Germinal center (tissue), 1 donor: ENCODE data around the gene COPS3.

Experiments
- DNase-seq: peaks from one replicate; pipeline ENCODE4 v3.0.0; 2012; ENCODE audit warnings: mixed read lengths, low spot score

Gene COPS3

DNA sequence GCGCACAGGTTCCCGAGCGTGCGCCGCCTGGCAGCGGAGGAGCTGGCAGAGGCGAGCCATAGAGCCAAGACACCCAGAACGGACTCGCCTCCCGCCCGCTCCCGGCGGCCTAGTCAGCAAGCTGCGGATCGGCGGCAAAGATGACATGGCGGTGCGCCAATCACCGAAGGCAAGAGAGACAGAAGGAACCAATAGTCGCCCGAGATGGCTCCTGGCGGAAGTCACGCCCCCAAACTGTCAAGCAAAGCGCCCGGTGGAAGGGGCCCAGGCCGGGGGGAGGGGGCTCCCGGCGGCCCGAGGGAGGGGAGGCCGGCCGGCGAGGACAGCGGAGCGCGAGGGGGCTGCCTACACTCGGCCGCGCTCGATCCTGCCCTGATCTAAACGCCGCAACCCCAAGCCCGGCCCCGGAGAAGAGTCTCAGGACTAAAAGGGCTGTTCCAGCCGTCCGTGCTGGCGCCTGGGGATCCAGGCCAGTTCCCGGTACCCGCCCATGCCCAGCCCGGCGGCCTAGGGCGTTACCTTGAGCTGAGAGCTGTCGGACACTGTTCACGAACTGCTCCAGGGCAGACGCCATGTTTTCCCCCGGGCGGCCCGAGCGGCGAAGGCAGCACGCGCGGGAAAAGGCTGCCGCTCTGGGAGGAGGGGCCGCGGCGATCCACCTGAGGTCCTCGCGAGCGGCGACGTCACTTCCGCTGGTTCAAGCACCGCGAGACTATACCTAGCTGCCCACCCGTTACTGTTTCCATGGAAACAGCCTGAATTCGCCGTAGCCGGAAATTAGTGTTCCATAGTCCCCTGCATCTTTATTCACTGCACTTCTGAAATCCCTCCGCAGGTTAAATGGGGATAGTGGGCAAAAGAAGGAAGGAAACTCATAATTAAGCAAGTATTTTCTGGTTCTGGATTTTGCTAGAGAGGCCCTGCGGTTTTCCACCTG lies at the start of gene COPS3:
COPS3 (minus strand) TSS at position 634 of the 937 bp plus-strand sequence; CDS start at position 574, 60 bp downstream.
- DNase-seq, result peak; percentile 97

DNA sequence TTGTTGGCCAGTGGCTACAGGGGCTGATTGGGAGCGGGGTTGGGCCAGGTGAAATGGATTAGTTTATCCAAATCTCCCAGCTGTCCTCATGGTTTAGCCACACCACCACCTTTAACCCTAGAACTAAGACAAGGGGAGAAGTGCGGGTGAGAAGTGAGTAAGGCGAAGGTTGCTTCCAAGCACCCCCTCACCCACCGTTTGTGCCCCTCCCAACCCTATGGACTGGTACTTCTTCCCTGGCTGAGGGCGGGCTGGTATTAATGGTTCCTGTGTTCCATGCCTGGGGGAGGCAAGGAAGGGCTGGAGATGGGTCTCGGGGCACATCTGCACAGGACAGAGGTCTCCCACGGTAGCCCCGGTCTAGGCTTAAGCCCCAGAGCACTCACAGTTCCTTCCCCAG lies 47.2 kb upstream of the COPS3 start:
- peak; percentile 0 for DNase-seq

DNA sequence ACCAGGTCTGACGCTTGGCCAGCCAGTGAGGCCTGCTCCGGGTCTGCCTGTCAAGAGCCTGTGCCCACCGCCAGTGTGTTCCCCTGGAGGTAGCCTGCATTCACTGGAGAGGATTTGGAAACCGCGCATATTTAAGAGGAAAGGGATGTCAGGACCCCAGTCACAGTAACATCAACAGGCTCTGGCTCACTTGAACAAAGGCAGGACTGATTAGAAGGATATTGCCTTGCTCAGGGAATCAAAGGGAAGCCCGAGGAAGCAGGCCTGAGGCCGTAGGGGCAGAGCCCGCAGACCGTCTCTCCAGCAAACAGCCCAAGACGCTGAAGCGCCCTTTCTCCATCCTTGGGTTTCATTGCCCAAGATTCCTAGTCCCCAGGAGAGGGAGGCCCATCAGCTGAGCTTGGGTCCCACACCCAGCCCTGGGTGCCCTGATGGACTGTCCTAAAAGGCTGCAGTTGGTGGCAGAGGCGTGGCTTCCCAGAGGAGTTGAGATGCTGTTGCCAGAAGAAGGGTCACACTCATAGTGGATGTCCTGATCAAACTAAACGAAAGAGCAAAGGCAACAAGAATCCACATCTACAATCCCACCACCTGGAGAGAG lies 45.3 kb upstream of the COPS3 start:
- DNase-seq, result peak; percentile 0

- peak; percentile 0 for DNase-seq
Observed at GRCh38 chr17:17325816-17326215, 44.8 kb upstream of the COPS3 start.

- DNase-seq, result no peak
Observed at GRCh38 chr17:17325228-17325627, 44.2 kb upstream of the COPS3 start.

GRCh38 chr17:17324616-17325015 lies 43.6 kb upstream of the COPS3 start:
- no peak for DNase-seq

DNA sequence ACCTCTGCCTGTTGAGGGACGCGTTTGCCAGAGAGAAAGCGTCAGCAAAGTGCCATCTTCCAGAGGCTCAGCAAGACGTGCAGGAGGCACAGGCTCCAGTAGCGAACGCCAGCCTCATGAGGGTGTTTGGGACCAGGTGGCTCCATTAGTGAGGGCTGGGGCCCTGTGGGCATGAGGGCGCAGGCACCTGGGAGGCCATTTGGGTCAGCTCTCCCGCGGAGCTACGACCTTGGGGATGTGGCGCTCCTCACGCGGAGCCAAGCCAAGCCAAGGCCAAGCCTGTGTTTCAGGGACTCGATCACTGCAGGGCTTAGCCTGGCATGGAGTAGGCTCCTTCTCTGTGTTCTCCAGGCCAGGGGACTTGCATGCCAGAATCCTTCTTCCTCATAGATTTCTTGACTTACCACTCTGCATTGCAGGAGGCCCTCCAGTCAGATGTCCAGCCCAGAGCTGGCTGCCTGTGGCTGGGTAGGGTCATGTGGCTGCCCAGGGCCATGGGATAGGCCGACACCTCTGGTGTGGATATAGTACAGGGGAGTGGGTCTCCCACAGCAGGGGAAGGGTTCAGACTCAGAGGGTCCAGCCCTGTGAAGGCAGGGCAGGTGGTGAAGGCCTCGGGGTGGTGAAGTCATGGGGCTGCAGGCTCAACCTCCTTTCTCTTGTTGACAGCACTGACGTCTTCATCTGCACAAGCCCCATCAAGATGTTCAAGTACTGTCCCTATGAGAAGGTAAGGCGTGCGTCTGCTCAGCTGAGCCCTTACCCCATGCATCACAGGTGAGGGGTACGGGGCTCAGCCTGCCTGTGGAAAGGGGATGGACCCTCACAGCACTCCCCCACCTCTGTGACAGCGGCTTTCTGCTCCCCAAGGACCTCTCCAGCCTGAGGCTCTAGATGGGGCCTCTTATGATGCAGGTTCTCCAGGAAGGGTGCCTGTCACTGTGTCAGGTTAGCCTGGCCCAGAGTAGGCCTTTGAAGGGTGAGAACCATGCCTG lies 41.8 kb upstream of the COPS3 start:
- DNase-seq, result no peak

DNA sequence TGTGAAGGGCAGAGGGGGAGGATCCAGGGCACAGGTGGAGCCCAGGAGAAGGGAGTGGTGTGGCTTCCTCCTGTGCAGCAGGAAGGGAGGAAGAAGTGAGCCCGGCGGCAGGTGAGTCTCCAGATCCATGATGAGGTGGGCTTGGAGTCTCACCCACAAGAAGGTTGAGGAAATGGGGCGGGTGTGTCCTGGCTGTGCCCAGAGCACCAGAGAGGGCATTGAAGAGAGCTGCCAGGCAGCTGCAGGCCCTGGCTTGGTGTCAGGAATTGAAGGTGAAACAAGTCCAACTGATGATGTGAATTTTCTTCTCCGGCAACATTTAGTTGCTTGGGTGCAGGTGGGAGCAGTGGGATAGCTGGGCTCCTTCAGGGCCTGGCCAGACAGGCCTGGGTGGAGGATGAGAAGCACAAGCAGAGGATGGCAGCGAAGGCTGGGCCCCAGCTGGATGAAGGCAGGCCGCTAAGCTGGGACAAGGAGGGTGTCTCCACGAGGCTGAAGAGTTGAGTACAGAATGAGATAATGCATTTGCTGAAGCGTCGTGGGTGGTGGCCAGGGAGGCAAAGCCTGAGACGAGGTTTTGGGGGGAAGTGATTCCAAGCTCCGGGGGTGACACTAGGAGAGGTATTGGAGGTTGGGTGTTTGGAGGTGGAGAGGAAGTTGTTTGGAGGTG lies 40.4 kb upstream of the COPS3 start:
- no peak for DNase-seq

DNA sequence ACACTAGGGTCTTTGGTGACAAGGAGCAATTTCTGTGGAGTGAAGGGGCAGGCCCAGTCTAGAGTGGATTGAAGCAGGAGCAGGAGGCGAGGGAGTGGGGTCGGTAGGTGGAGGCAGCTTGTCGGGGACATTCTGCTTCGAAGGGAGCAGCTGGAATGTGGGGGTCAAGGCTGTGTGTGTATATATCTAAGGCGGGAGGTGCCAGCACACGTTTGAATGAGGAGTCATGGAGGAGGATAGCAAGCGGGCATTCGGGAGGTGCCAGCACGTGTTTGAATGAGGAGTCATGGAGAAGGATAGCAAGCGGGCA lies 39.8 kb upstream of the COPS3 start:
- no peak for DNase-seq

DNA sequence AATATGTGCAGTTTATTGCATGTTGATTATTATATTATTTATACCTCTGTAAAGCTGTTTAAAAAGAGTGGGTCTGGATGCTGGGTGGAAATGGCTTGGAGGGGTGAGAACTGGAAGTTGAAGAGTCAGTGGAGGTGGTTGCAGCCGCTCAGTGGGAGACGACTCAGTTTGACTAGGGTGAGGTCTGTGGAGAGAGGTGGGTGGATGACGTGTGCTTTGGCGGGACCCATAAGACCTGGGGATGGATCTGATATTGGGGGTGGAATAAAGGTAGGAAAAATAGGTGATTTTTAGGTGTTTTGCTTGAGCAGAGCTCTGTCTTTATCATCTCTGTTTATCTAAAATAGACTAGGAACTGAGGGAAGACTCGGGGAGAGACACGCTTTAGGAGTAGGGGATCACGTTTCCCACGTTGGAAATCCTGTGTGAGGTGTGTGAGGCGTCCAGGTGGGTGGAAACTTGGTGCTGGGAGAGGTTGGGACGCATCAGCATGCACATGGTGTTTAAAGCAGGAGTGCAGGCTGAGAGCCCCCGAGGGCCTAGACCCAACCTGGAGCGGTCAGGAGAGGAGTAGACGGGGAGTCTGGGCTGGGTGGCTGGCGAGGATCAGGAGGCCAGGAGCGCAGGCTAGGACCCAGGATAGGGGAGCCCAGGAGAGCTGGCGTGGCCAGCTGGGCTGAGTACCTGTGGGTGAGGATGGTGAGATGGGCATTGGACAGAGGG lies 39.3 kb upstream of the COPS3 start:
- no peak for DNase-seq

GRCh38 chr17:17315142-17315821 lies 34.2 kb upstream of the COPS3 start:
- DNase-seq, result no peak

DNA sequence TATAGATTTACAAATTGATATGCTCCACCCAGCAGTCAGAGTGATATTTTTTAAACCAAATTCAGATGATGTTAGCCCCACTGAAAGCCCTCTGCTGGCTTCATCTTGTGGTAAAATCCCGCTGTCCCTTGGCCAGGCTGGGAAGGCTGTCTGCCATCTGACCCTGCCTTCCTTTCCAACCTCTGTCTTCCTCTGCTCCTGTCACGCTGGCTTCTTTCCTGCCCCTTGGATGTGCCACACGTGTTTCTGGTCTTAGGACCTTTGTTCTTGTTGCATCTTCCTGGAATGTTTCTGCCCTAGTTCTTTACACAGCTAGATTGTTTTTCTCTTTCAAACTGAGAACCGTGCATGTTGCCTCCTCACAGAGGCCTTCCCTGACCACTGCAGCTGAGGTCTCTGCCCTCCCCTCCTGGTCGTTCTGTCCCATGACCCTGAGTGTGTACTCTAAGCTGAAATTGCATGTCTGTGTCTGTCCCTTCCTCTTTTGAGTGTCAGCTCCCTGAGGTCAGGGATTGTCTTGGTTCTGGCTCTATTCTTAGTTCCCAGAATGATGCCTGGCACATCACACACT lies 33.5 kb upstream of the COPS3 start:
- no peak for DNase-seq

GRCh38 chr17:17313350-17313991 lies 32.4 kb upstream of the COPS3 start:
- peak; percentile 79 for DNase-seq

GRCh38 chr17:17309356-17309755 lies 28.3 kb upstream of the COPS3 start:
- no peak for DNase-seq

- peak; percentile 80 for DNase-seq
Observed at GRCh38 chr17:17305281-17305801, 24.3 kb upstream of the COPS3 start.

- no peak for DNase-seq
Observed at GRCh38 chr17:17304521-17304985, 23.5 kb upstream of the COPS3 start.

DNA sequence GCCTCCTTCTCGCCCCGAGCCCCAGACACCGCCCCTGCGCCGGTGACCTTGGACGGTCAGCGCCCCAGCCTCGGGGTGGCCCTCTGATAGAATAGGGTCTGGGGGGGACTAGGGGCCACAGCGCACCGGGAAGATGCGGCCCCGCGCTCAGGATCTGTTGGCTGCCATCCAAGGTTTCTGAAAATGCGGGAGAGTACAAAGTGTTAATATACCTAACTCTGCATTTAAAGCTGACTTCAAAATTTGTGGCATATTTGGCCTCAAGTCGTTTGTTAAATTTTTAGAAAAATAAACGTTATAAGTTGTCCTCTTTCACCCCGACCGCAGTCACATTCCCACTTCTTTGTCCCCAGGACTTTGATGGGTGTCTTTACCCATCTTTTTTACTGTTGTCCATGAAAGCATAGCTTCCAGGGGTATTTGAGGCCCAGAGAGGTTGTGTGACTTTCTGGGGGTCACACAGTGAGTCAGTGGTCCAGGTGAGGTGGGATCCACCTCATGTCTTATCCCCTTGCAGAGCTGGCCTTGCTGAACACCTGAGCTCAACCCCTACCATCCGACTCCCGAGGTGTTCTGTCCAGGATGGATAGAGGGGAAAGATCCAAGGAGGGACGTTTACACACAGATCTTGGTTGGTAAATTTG lies 22.9 kb upstream of the COPS3 start:
- no peak for DNase-seq

- DNase-seq, result peak; percentile 85
Observed at GRCh38 chr17:17303010-17303846, 22.2 kb upstream of the COPS3 start, which contains the start of gene NT5M. NT5M (plus strand) TSS chr17:17303373; CDS start chr17:17303551, 178 bp downstream.
